ENCODE measurements around the gene TMEM205.

TMEM205 gene

GRCh38 chr19:11378319-11379189, 32.5 kb upstream of the TMEM205 start:
- Histone ChIP-seq H3F3A (ENCODE audit: low read depth) (no peaks in the 10 kb centered on the region), H3K4me3 (ENCODE audit: low read length, poor library complexity, severe bottlenecking) (no peak overlapping the region), H3K4me1 (ENCODE audit: insufficient read depth, low read length, poor library complexity, severe bottlenecking) (peaks cover 38% of the 10 kb centered on the region)

GRCh38 chr19:11377756-11378155, 31.7 kb upstream of the TMEM205 start:
- Histone ChIP-seq H2AFZ (ENCODE audit: low read length) (no peak overlapping the region), H3K9ac (ENCODE audit: low read depth, low read length, poor library complexity, severe bottlenecking) (no peak overlapping the region)

More at GRCh38 chr19:11378319-11379189, 32.5 kb upstream of the TMEM205 start:
- Histone ChIP-seq H3K4me2 (ENCODE audit: low read depth, low read length, poor library complexity, severe bottlenecking) (no peak overlapping the region), H3K9ac (ENCODE audit: low read depth, low read length, poor library complexity, severe bottlenecking) (no peak overlapping the region), H3K9me2 (replicated peaks; ENCODE audit: low read depth, low read length) (no peaks in the 10 kb centered on the region), H2AFZ (ENCODE audit: low read length) (no peak overlapping the region), H3K36me3 (ENCODE audit: insufficient read depth, low read length) (no peaks in the 10 kb centered on the region), H3K79me2 (ENCODE audit: insufficient read depth, low read length) (peaks cover 20% of the 10 kb centered on the region; the same call in 1 of the 2 replicates), H3K27me3 (ENCODE audit: insufficient read depth, low read length, poor library complexity, severe bottlenecking) (no peaks in the 10 kb centered on the region), H4K20me1 (ENCODE audit: insufficient read depth, low read length, poor library complexity, severe bottlenecking) (peaks cover 11% of the 10 kb centered on the region), H3K9me3 (ENCODE audit: insufficient read depth, low read depth, low read length) (no peaks in the 10 kb centered on the region)
- TF ChIP-seq EZH2phosphoT487 (IDR thresholded peaks at IDR 0.05; ENCODE audit: borderline replicate concordance) (no peak), CTCF (conservative IDR thresholded peaks at IDR 0.05; ENCODE audit: low read length) (peak; percentile 73)

GRCh38 chr19:11377237-11377636, 31.2 kb upstream of the TMEM205 start:
- no peaks in the 10 kb centered on the region for H3K9me2 ChIP-seq (replicated peaks; ENCODE audit: low read depth, low read length)
- H3K4me3 ChIP-seq (ENCODE audit: low read length, poor library complexity, severe bottlenecking) = peak overlapping the region; percentile 90
- peaks cover 5% of the 10 kb centered on the region for H4K20me1 ChIP-seq (ENCODE audit: insufficient read depth, low read length, poor library complexity, severe bottlenecking)
- peak overlapping the region; percentile 92 for H3K4me2 ChIP-seq (ENCODE audit: low read depth, low read length, poor library complexity, severe bottlenecking)
- TF ChIP-seq CTCF (conservative IDR thresholded peaks at IDR 0.05; ENCODE audit: low read length) = no peak
- TF ChIP-seq EZH2phosphoT487 (IDR thresholded peaks at IDR 0.05; ENCODE audit: borderline replicate concordance) = no peak
- no peaks in the 10 kb centered on the region for H3F3A ChIP-seq (ENCODE audit: low read depth)
- no peaks in the 10 kb centered on the region for H3K27me3 ChIP-seq (ENCODE audit: insufficient read depth, low read length, poor library complexity, severe bottlenecking)
- peaks cover 20% of the 10 kb centered on the region; the same call in 1 of the 2 replicates for H3K79me2 ChIP-seq (ENCODE audit: insufficient read depth, low read length)
- H2AFZ ChIP-seq (ENCODE audit: low read length) = peak overlapping the region; percentile 72; the same call in 1 of the 2 replicates
- H3K9me3 ChIP-seq (ENCODE audit: insufficient read depth, low read depth, low read length) = no peaks in the 10 kb centered on the region
- peak overlapping the region; percentile 93 for H3K9ac ChIP-seq (ENCODE audit: low read depth, low read length, poor library complexity, severe bottlenecking)
- H3K4me1 ChIP-seq (ENCODE audit: insufficient read depth, low read length, poor library complexity, severe bottlenecking) = peaks cover 33% of the 10 kb centered on the region
- H3K36me3 ChIP-seq (ENCODE audit: insufficient read depth, low read length) = no peaks in the 10 kb centered on the region

More at GRCh38 chr19:11377756-11378155, 31.7 kb upstream of the TMEM205 start:
- Histone ChIP-seq H3K9me2 (replicated peaks; ENCODE audit: low read depth, low read length) (no peaks in the 10 kb centered on the region), H3K36me3 (ENCODE audit: insufficient read depth, low read length) (no peaks in the 10 kb centered on the region), H3K4me3 (ENCODE audit: low read length, poor library complexity, severe bottlenecking) (peak overlapping the region; percentile 90), H3K79me2 (ENCODE audit: insufficient read depth, low read length) (peaks cover 20% of the 10 kb centered on the region; the same call in 1 of the 2 replicates), H3K27me3 (ENCODE audit: insufficient read depth, low read length, poor library complexity, severe bottlenecking) (no peaks in the 10 kb centered on the region), H3K4me1 (ENCODE audit: insufficient read depth, low read length, poor library complexity, severe bottlenecking) (peaks cover 34% of the 10 kb centered on the region), H3K4me2 (ENCODE audit: low read depth, low read length, poor library complexity, severe bottlenecking) (peak overlapping the region; percentile 92), H3F3A (ENCODE audit: low read depth) (no peaks in the 10 kb centered on the region), H3K9me3 (ENCODE audit: insufficient read depth, low read depth, low read length) (no peaks in the 10 kb centered on the region), H4K20me1 (ENCODE audit: insufficient read depth, low read length, poor library complexity, severe bottlenecking) (peaks cover 5% of the 10 kb centered on the region)
- TF ChIP-seq EZH2phosphoT487 (IDR thresholded peaks at IDR 0.05; ENCODE audit: borderline replicate concordance) = no peak
- no peak for TF ChIP-seq CTCF (conservative IDR thresholded peaks at IDR 0.05; ENCODE audit: low read length)
